Measurements from ENCODE around the gene AKR1B15. TPM values are rescaled to one million over a fixed set of nuclear protein-coding genes. Genes with fewer than 3 reads are reported as not detected.

The AKR1B15 gene
- polyA plus RNA-seq, 1 of the 3 experiments (the other 2 are of a cell fraction) = not detected

DNA sequence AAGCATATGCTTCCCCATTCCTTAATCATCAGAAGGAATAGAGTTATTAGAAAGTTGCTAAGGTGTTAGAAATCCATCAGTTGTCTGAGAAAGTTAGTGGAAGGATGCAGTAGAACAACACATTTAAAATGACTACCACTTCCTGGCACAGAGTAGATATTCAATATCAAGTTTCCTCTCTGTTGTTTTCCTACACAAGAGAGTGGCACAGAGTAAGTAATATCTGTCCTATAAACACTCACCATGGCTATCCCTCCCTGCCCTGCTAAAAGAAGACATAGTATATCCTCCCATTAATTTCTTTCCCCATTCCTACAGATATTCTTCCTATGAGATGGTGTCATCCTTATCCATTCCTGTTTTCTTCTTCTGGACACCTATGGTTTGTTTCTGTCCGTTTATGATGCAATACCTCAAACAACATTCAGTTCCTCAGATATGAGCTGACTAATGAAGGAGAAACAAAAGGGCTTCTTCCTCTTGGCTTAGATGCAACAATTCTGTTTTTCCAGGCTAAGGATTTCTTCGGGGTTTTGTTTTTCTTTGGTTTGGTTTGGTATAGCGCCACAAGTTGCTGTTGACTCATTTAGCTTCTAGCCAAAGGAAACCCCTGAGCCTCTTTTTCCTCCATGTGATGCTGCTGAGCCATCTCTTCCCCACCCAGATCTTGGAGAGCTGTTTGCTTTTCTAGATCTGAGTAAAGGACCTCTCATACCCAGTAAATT lies 64.9 kb downstream of the AKR1B15 start (continued):
- peak; percentile 72 for TF ChIP-seq FOSL2 (IDR thresholded peaks at IDR 0.05; ENCODE audit: borderline replicate concordance, low read depth)
- TF ChIP-seq RXRA (IDR thresholded peaks at IDR 0.05; ENCODE audit: borderline replicate concordance, low read depth) = no peak; the same call in 1 of the 2 replicates
- no peak for TF ChIP-seq FOXJ3 (CRISPR knock-in tag; IDR thresholded peaks at IDR 0.05)
- TF ChIP-seq, protein P1, sequence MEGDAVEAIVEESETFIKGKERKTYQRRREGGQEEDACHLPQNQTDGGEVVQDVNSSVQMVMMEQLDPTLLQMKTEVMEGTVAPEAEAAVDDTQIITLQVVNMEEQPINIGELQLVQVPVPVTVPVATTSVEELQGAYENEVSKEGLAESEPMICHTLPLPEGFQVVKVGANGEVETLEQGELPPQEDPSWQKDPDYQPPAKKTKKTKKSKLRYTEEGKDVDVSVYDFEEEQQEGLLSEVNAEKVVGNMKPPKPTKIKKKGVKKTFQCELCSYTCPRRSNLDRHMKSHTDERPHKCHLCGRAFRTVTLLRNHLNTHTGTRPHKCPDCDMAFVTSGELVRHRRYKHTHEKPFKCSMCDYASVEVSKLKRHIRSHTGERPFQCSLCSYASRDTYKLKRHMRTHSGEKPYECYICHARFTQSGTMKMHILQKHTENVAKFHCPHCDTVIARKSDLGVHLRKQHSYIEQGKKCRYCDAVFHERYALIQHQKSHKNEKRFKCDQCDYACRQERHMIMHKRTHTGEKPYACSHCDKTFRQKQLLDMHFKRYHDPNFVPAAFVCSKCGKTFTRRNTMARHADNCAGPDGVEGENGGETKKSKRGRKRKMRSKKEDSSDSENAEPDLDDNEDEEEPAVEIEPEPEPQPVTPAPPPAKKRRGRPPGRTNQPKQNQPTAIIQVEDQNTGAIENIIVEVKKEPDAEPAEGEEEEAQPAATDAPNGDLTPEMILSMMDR (IDR thresholded peaks at IDR 0.05) = peak; percentile 26
- TF ChIP-seq SMC3 (IDR thresholded peaks at IDR 0.05; ENCODE audit: low read depth, low read length) = no peak
- TF ChIP-seq, protein P2, sequence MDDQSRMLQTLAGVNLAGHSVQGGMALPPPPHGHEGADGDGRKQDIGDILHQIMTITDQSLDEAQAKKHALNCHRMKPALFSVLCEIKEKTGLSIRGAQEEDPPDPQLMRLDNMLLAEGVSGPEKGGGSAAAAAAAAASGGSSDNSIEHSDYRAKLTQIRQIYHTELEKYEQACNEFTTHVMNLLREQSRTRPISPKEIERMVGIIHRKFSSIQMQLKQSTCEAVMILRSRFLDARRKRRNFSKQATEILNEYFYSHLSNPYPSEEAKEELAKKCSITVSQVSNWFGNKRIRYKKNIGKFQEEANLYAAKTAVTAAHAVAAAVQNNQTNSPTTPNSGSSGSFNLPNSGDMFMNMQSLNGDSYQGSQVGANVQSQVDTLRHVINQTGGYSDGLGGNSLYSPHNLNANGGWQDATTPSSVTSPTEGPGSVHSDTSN (IDR thresholded peaks at IDR 0.05) = peak; percentile 58
- TF ChIP-seq, protein P3, sequence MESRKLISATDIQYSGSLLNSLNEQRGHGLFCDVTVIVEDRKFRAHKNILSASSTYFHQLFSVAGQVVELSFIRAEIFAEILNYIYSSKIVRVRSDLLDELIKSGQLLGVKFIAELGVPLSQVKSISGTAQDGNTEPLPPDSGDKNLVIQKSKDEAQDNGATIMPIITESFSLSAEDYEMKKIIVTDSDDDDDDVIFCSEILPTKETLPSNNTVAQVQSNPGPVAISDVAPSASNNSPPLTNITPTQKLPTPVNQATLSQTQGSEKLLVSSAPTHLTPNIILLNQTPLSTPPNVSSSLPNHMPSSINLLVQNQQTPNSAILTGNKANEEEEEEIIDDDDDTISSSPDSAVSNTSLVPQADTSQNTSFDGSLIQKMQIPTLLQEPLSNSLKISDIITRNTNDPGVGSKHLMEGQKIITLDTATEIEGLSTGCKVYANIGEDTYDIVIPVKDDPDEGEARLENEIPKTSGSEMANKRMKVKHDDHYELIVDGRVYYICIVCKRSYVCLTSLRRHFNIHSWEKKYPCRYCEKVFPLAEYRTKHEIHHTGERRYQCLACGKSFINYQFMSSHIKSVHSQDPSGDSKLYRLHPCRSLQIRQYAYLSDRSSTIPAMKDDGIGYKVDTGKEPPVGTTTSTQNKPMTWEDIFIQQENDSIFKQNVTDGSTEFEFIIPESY (IDR thresholded peaks at IDR 0.05; ENCODE audit: borderline replicate concordance, low read depth) = peak; percentile 51; the same call in 1 of the 2 replicates
- TF ChIP-seq YY1 (IDR thresholded peaks at IDR 0.05; ENCODE audit: low read depth) = no peak
- peak in 1 of 2 experiments; percentile 80; a peak in 2 of 4 replicates for TF ChIP-seq EP300 (IDR thresholded peaks at IDR 0.05; ENCODE audit: borderline replicate concordance in 1 of 2, low read depth in 1 of 2, low read length in 1 of 2)
- TF ChIP-seq, protein P4, sequence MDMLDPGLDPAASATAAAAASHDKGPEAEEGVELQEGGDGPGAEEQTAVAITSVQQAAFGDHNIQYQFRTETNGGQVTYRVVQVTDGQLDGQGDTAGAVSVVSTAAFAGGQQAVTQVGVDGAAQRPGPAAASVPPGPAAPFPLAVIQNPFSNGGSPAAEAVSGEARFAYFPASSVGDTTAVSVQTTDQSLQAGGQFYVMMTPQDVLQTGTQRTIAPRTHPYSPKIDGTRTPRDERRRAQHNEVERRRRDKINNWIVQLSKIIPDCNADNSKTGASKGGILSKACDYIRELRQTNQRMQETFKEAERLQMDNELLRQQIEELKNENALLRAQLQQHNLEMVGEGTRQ (IDR thresholded peaks at IDR 0.05; ENCODE audit: borderline replicate concordance, low read depth, low read length) = no peak
- no peak for TF ChIP-seq RCOR1 (IDR thresholded peaks at IDR 0.05; ENCODE audit: low read length)
- peak; percentile 40; the same call in 1 of the 2 replicates for TF ChIP-seq TEAD4 (IDR thresholded peaks at IDR 0.05; ENCODE audit: borderline replicate concordance, insufficient read depth)
- TF ChIP-seq ELF1 (IDR thresholded peaks at IDR 0.05) = no peak
- TF ChIP-seq NFIC (IDR thresholded peaks at IDR 0.05; ENCODE audit: borderline replicate concordance) = peak; percentile 90
- 0 out of 2 replicates have a peak, but pooled peaks have one; percentile 74 for TF ChIP-seq FOXM1 (IDR thresholded peaks at IDR 0.05; ENCODE audit: low read depth)
- TF ChIP-seq EZH2phosphoT487 (IDR thresholded peaks at IDR 0.05; ENCODE audit: borderline replicate concordance, low read depth) = no peak
- TF ChIP-seq RFX5 (IDR thresholded peaks at IDR 0.05; ENCODE audit: low read length) = no peak
- no peak for TF ChIP-seq GABPA (IDR thresholded peaks at IDR 0.05; ENCODE audit: low read depth)

Measured in SK-N-SH (cell line).